GM23338 (cell line): ENCODE results near the gene GALNT7. TPM values are rescaled to one million over a fixed set of nuclear protein-coding genes. Genes with fewer than 3 reads are reported as not detected.

Source experiments
- ATAC-seq: fragments of 200-7000 bp; cut with Tn5 transposase; 3 replicates; pipeline ENCODE4 v1.9.1; 2020
- DNase-seq: peaks from one replicate; pipeline ENCODE4 v3.0.0-alpha.2; 2015; ENCODE audit warnings: low spot score
- H2AFZ ChIP-seq: fragments of 200-600 bp; sonication (generic); 2 replicates; pipeline ENCODE4 v1.8.0; 2016; ENCODE audit warnings: antibody characterized with exemption, mild to moderate bottlenecking, moderate library complexity
- H3F3A ChIP-seq: fragments of 200-600 bp; sonication (generic); replicated peaks from 2 replicates; pipeline ENCODE4 v1.8.0; 2017; ENCODE audit warnings: antibody characterized with exemption, mixed run types, low read depth
- H3K27ac ChIP-seq: fragments of 200-600 bp; sonication (generic); 2 replicates; pipeline ENCODE4 v1.6.1; 2016; ENCODE audit warnings: low read depth
- H3K27me3 ChIP-seq: fragments of 200-600 bp; sonication (generic); 2 replicates; pipeline ENCODE4 v1.8.0; 2016; ENCODE audit warnings: mild to moderate bottlenecking, mixed run types, moderate library complexity; ENCODE audit not compliant: insufficient read depth
- H3K36me3 ChIP-seq: fragments of 200-600 bp; sonication (generic); 2 replicates; pipeline ENCODE4 v1.8.0; 2016; ENCODE audit warnings: mild to moderate bottlenecking; ENCODE audit not compliant: insufficient read depth
- H3K4me1 ChIP-seq: fragments of 200-600 bp; sonication (generic); 2 replicates; pipeline ENCODE4 v1.8.0; 2016; ENCODE audit warnings: mild to moderate bottlenecking, moderate library complexity; ENCODE audit not compliant: insufficient read depth
- H3K4me2 ChIP-seq: fragments of 200-600 bp; sonication (generic); 2 replicates; pipeline ENCODE4 v1.7.1; 2017; ENCODE audit warnings: mixed run types
- H3K4me3 ChIP-seq: fragments of 200-600 bp; sonication (generic); 2 replicates; pipeline ENCODE4 v1.6.1; 2016; ENCODE audit warnings: mixed run types
- H3K79me2 ChIP-seq: fragments of 200-600 bp; sonication (generic); replicated peaks from 2 replicates; pipeline ENCODE4 v1.8.0; 2017; ENCODE audit warnings: mild to moderate bottlenecking; ENCODE audit not compliant: insufficient read depth
- H3K9me2 ChIP-seq: fragments of 200-600 bp; sonication (generic); 2 replicates; pipeline ENCODE4 v1.8.0; 2017; ENCODE audit not compliant: insufficient read depth
- H4K20me1 ChIP-seq: fragments of 200-600 bp; sonication (generic); replicated peaks from 2 replicates; pipeline ENCODE4 v1.8.0; 2017; ENCODE audit warnings: mild to moderate bottlenecking; ENCODE audit not compliant: insufficient read depth
- H3K27ac Mint-ChIP-seq: 2 replicates; pipeline ENCODE4 v1.8.0; 2020; ENCODE audit warnings: inconsistent platforms, mild to moderate bottlenecking, moderate library complexity, mixed read lengths
- H3K27me3 Mint-ChIP-seq: 3 replicates; pipeline ENCODE4 v1.8.0; 2022; ENCODE audit warnings: low read depth, mild to moderate bottlenecking, moderate library complexity, mixed read lengths, inconsistent platforms; ENCODE audit not compliant: insufficient read depth, poor library complexity
- H3K36me3 Mint-ChIP-seq: 3 replicates; pipeline ENCODE4 v1.8.0; 2021; ENCODE audit warnings: low read depth, mild to moderate bottlenecking, inconsistent platforms, moderate library complexity, mixed read lengths
- H3K4me1 Mint-ChIP-seq: 3 replicates; pipeline ENCODE4 v1.8.0; 2020; ENCODE audit warnings: mild to moderate bottlenecking, inconsistent platforms, mixed read lengths
- H3K4me3 Mint-ChIP-seq: 3 replicates; pipeline ENCODE4 v1.8.0; 2021; ENCODE audit warnings: moderate library complexity, mild to moderate bottlenecking, inconsistent platforms, mixed read lengths
- H3K9me3 Mint-ChIP-seq: 3 replicates; pipeline ENCODE4 v1.8.0; 2020; ENCODE audit warnings: moderate library complexity, mild to moderate bottlenecking, inconsistent platforms, mixed read lengths
- EZH2 ChIP-seq: fragments of 200-600 bp; sonication (generic); IDR thresholded peaks from one replicate; pipeline ENCODE4 v1.8.0; 2017; ENCODE audit warnings: antibody characterized with exemption, mild to moderate bottlenecking, low read depth; ENCODE audit not compliant: unreplicated experiment
- EZH2phosphoT487 ChIP-seq: fragments of 200-600 bp; sonication (generic); IDR thresholded peaks from one replicate; pipeline ENCODE4 v1.8.1; 2018; ENCODE audit warnings: antibody characterized with exemption; ENCODE audit not compliant: unreplicated experiment
- ZNF114 ChIP-seq: fragments of 250-450 bp; sonication (Bioruptor Pico); IDR thresholded peaks from 2 replicates; pipeline ENCODE4 v1.5.0; 2020; ENCODE audit warnings: mild to moderate bottlenecking, moderate library complexity
- polyA plus RNA-seq: library from polyadenylated mRNA; unstranded; fragments of >200 nt; fragmentation: Nextera tagmentation; extraction: Ambion mirVana; gene quantifications from 2 replicates; pipeline ENCODE4 v1.2.1, GENCODE V29; 2016
- total RNA-seq: library from RNA; depleted of rRNA; stranded (reverse); fragments of >200 nt; shearing (Covaris generic); gene quantifications from 2 replicates; pipeline ENCODE4 v1.2.3, GENCODE V29; 2014
- TF ChIP-seq, protein P1 (sequence below): fragments of 250-450 bp; sonication (Bioruptor Pico); IDR thresholded peaks from 2 replicates; pipeline ENCODE4 v1.5.0; 2020; ENCODE audit warnings: mild to moderate bottlenecking, moderate library complexity
- TF ChIP-seq, protein P2 (sequence below), 2 experiments: fragments of 200-600 bp in 1 of 2; sonication (generic) in 1 of 2; conservative IDR thresholded peaks; 2 replicates each; pipeline versions ENCODE4 v1.5.1 to v1.6.1; 2016 to 2017; ENCODE audit warnings: antibody characterized with exemption in 2 of 2, low read depth in 2 of 2, mild to moderate bottlenecking in 2 of 2, moderate library complexity in 1 of 2

GALNT7 gene
- total and polyA plus RNA-seq, 2 experiments from 2014 or later: 31.8 to 72.2 TPM

DNA sequence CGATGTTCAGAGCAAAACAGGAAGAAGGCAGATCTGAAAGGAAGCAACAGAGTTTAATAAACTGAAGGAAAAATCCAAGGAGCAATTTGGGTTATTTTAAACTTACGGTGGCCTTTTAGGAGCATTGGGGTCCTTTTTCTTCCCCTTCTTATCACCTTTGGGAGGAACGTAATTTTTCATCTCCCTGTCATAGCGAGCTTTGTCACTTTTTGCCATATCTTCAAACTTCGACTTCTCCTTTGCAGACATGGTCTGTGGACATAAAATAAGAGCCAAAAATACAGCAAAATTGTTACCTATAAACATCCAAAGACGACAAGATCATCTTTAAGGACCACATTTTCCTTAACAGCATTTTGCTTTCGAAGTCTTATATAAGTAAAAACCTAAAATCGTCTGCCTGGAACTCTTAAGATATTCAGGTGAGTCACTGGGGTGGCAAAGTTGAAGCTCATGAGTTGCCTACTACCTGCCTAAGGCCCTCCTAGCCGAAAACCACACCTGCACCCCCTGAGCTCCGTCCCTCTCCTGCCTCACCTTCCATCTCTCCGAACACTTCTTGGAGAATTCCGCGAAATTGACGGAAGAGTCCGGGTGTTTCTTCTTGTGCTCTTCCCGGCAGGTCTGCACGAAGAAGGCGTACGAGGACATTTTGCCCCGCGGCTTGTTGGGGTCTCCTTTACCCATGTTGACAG lies 164.5 kb downstream of the GALNT7 start (continued):
- TF ChIP-seq, protein P1, sequence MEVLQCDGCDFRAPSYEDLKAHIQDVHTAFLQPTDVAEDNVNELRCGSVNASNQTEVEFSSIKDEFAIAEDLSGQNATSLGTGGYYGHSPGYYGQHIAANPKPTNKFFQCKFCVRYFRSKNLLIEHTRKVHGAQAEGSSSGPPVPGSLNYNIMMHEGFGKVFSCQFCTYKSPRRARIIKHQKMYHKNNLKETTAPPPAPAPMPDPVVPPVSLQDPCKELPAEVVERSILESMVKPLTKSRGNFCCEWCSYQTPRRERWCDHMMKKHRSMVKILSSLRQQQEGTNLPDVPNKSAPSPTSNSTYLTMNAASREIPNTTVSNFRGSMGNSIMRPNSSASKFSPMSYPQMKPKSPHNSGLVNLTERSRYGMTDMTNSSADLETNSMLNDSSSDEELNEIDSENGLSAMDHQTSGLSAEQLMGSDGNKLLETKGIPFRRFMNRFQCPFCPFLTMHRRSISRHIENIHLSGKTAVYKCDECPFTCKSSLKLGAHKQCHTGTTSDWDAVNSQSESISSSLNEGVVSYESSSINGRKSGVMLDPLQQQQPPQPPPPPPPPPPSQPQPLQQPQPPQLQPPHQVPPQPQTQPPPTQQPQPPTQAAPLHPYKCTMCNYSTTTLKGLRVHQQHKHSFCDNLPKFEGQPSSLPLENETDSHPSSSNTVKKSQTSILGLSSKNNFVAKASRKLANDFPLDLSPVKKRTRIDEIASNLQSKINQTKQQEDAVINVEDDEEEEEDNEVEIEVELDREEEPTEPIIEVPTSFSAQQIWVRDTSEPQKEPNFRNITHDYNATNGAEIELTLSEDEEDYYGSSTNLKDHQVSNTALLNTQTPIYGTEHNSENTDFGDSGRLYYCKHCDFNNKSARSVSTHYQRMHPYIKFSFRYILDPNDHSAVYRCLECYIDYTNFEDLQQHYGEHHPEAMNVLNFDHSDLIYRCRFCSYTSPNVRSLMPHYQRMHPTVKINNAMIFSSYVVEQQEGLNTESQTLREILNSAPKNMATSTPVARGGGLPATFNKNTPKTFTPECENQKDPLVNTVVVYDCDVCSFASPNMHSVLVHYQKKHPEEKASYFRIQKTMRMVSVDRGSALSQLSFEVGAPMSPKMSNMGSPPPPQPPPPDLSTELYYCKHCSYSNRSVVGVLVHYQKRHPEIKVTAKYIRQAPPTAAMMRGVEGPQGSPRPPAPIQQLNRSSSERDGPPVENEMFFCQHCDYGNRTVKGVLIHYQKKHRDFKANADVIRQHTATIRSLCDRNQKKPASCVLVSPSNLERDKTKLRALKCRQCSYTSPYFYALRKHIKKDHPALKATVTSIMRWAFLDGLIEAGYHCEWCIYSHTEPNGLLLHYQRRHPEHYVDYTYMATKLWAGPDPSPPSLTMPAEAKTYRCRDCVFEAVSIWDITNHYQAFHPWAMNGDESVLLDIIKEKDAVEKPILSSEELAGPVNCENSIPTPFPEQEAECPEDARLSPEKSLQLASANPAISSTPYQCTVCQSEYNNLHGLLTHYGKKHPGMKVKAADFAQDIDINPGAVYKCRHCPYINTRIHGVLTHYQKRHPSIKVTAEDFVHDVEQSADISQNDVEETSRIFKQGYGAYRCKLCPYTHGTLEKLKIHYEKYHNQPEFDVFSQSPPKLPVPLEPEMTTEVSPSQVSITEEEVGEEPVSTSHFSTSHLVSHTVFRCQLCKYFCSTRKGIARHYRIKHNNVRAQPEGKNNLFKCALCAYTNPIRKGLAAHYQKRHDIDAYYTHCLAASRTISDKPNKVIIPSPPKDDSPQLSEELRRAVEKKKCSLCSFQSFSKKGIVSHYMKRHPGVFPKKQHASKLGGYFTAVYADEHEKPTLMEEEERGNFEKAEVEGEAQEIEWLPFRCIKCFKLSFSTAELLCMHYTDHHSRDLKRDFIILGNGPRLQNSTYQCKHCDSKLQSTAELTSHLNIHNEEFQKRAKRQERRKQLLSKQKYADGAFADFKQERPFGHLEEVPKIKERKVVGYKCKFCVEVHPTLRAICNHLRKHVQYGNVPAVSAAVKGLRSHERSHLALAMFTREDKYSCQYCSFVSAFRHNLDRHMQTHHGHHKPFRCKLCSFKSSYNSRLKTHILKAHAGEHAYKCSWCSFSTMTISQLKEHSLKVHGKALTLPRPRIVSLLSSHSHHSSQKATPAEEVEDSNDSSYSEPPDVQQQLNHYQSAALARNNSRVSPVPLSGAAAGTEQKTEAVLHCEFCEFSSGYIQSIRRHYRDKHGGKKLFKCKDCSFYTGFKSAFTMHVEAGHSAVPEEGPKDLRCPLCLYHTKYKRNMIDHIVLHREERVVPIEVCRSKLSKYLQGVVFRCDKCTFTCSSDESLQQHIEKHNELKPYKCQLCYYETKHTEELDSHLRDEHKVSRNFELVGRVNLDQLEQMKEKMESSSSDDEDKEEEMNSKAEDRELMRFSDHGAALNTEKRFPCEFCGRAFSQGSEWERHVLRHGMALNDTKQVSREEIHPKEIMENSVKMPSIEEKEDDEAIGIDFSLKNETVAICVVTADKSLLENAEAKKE (CRISPR knock-in tag): no peak

DNA sequence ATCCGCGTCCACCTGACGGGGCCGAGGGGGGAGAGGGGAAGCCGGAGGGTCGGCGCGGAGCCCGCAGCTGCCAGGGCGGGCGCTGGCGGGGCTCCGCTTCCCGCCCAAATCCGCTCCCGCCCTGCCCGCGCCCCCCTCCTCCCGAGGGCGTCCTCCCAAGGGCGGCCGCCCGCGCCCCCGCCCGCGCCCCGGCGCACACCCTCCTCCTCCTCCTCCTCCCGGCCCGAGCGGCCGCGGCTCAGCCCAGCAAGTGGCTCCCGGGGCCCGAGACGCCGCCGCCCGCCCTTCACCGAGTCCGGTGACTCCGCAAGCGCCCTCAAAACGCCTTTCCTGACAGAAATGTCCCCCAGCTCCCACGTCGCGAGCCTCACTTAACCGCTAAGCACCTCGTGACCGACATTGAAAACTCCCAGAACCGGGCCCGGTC lies 165.1 kb downstream of the GALNT7 start:
- Histone ChIP-seq H3K27ac (peak overlapping the region; percentile 100), H3K9me2 (no peaks in the 10 kb centered on the region), H2AFZ (no peak overlapping the region), H3K27me3 (peaks cover 11% of the 10 kb centered on the region; the same call in 1 of the 2 replicates), H3F3A (no peaks in the 10 kb centered on the region), H4K20me1 (peaks cover 11% of the 10 kb centered on the region; the same call in 1 of the 2 replicates), H3K4me2 (peak overlapping the region; percentile 90), H3K79me2 (peaks cover 15% of the 10 kb centered on the region), H3K4me1 (peaks cover 11% of the 10 kb centered on the region), H3K4me3 (peak overlapping the region; percentile 84), H3K36me3 (peaks cover 32% of the 10 kb centered on the region; the same call in 1 of the 2 replicates)
- TF ChIP-seq, protein P2, sequence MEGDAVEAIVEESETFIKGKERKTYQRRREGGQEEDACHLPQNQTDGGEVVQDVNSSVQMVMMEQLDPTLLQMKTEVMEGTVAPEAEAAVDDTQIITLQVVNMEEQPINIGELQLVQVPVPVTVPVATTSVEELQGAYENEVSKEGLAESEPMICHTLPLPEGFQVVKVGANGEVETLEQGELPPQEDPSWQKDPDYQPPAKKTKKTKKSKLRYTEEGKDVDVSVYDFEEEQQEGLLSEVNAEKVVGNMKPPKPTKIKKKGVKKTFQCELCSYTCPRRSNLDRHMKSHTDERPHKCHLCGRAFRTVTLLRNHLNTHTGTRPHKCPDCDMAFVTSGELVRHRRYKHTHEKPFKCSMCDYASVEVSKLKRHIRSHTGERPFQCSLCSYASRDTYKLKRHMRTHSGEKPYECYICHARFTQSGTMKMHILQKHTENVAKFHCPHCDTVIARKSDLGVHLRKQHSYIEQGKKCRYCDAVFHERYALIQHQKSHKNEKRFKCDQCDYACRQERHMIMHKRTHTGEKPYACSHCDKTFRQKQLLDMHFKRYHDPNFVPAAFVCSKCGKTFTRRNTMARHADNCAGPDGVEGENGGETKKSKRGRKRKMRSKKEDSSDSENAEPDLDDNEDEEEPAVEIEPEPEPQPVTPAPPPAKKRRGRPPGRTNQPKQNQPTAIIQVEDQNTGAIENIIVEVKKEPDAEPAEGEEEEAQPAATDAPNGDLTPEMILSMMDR (conservative IDR thresholded peaks at IDR 0.05; ENCODE audit: low read depth in 2 of 2): no peak
- TF ChIP-seq ZNF114 (CRISPR knock-in tag) (no peak), EZH2phosphoT487 (no peak), EZH2 (no peak)
- TF ChIP-seq, protein P1 (CRISPR knock-in tag): no peak
- Mint-ChIP-seq H3K4me1 (peaks cover 28% of the 10 kb centered on the region), H3K36me3 (peaks cover 50% of the 10 kb centered on the region), H3K27me3 (peaks cover 24% of the 10 kb centered on the region), H3K27ac (peak overlapping the region; percentile 100), H3K4me3 (peak overlapping the region; percentile 97), H3K9me3 (0 out of 3 replicates have a peak, but pooled peaks cover 3% of the 10 kb centered on the region)
- DNase-seq: peak; percentile 58
- ATAC-seq: peak; percentile 14
